Left lung (tissue), 10 donors: ENCODE measurements around the gene COPS6. TPM values are rescaled to one million over a fixed set of nuclear protein-coding genes. Genes with fewer than 3 reads are reported as not detected.
"Not testable (repeated sequence)": the region's sequence is repeated elsewhere in the genome, so short reads cannot be mapped to it uniquely, and the experiment has no call there.

Experiments
- ATAC-seq: fragments of 200-7000 bp; cut with Tn5 transposase; one replicate; pipeline ENCODE4 v1.9.1; 2020; ENCODE audit warnings: moderate library complexity
- DNase-seq, 4 donors: peaks; one replicate each; pipeline ENCODE4 v3.0.0-alpha.2; 2013 to 2020
- H3K27ac ChIP-seq, 2 donors: fragments of 200-600 bp; sonication (generic) in 1 of 2; one replicate each; pipeline versions ENCODE4 v1.5.0 to v1.8.0; 2020 to 2021
- H3K27me3 ChIP-seq, 2 donors: fragments of 200-600 bp; sonication (generic) in 1 of 2; one replicate each; pipeline versions ENCODE4 v1.5.0 to v1.8.0; 2020 to 2021
- H3K36me3 ChIP-seq, 2 donors: fragments of 200-600 bp; sonication (generic) in 1 of 2; one replicate each; pipeline versions ENCODE4 v1.5.0 to v1.8.0; 2020 to 2021
- H3K4me1 ChIP-seq, 2 donors: fragments of 200-600 bp; one replicate each; pipeline ENCODE4 v1.8.0; 2021
- H3K4me3 ChIP-seq, 2 donors: fragments of 200-600 bp; sonication (generic) in 1 of 2; one replicate each; pipeline versions ENCODE4 v1.5.0 to v1.8.0; 2020 to 2021; ENCODE audit warnings: mild to moderate bottlenecking in 1 of 2
- H3K9me3 ChIP-seq, 2 donors: fragments of 200-600 bp; sonication (generic) in 1 of 2; one replicate each; pipeline versions ENCODE4 v1.5.0 to v1.8.0; 2020 to 2021
- intact Hi-C, 2 donors: fragments of 100-400 bp; cut with DNase I; formaldehyde crosslinking; loops; one replicate each; pipeline versions ENCODE4 v1.11.2 to v1.14.2; 2022
- polyA plus RNA-seq, 6 donors: library from polyadenylated mRNA; unstranded; fragments of 120-200 nt; gene quantifications; one replicate each; pipeline ENCODE4 v1.2.1, GENCODE V29; 2013; ENCODE audit not compliant: insufficient read length in 6 of 6
- total RNA-seq, 2 donors: library from RNA; stranded (reverse); fragmentation: NEBNext Ultra II Directional; extraction: Animal tissue kit (Norgen Biotek cat#: 25700); gene quantifications; one replicate each; pipeline ENCODE4 v1.2.1, GENCODE V29; 2021
- TF ChIP-seq, protein P1 (sequence below), 2 donors: fragments of 200-600 bp; sonication (generic) in 1 of 2; IDR thresholded peaks; one replicate each; pipeline versions ENCODE4 v1.5.0 to v1.8.0; 2021; ENCODE audit warnings: antibody characterized with exemption in 2 of 2
- donor health status: DM: no; HTN: yes; CAD: no.
- donor health status: DM: no; HTN: no; CAD: no.

Gene COPS6
- total and polyA plus RNA-seq, 8 donors = 74.2 to 139 (median 114) TPM

DNA sequence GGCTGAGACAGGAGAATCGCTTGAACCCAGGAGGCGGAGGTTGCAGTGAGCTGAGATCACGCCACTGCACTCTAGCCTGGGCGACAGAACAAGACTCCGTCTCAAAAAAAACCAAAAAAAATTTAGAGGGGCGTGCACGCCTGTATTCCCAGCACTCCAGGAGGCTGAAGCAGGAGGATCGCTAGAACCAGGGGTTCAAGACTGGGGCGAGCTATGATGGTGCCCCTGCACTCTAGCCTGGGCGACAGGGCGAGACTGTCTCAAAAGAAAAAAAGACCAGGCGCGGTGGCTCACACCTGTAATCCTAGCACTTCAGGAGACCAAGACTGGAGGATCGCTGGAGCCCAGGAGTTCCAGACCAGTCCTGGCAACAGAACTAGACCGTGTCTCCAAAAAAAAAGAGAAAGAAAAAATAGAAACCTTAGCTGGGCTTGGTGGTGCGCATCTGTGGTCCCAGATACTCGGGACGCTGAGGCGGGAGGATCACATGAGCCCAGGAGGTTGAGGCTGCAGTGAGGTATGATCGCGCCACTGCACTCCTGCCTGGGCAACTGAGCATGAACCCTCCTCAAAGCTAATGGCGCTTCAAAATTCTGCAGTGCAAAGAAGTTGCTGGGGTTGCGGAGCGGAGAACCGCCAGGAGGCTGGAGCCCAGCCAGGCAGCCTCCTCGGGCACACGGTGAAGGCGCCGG, 37.6 kb downstream of the COPS6 start:
- peak overlapping the region; percentile 96 to 97 for H3K27ac ChIP-seq
- TF ChIP-seq, protein P1, sequence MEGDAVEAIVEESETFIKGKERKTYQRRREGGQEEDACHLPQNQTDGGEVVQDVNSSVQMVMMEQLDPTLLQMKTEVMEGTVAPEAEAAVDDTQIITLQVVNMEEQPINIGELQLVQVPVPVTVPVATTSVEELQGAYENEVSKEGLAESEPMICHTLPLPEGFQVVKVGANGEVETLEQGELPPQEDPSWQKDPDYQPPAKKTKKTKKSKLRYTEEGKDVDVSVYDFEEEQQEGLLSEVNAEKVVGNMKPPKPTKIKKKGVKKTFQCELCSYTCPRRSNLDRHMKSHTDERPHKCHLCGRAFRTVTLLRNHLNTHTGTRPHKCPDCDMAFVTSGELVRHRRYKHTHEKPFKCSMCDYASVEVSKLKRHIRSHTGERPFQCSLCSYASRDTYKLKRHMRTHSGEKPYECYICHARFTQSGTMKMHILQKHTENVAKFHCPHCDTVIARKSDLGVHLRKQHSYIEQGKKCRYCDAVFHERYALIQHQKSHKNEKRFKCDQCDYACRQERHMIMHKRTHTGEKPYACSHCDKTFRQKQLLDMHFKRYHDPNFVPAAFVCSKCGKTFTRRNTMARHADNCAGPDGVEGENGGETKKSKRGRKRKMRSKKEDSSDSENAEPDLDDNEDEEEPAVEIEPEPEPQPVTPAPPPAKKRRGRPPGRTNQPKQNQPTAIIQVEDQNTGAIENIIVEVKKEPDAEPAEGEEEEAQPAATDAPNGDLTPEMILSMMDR (IDR thresholded peaks at IDR 0.05) = no peak
- intact Hi-C loops = no loop called here
- no peaks in the 10 kb centered on the region for H3K27me3 ChIP-seq
- ATAC-seq (peak; percentile 55), DNase-seq (no peak)
- H3K4me3 ChIP-seq = peak overlapping the region; percentile 93 to 96
- no peaks in the 10 kb centered on the region for H3K9me3 ChIP-seq
- no peaks in the 10 kb centered on the region for H3K36me3 ChIP-seq
- peaks cover 5 to 37% of the 10 kb centered on the region in 2 donors for H3K4me1 ChIP-seq

DNA sequence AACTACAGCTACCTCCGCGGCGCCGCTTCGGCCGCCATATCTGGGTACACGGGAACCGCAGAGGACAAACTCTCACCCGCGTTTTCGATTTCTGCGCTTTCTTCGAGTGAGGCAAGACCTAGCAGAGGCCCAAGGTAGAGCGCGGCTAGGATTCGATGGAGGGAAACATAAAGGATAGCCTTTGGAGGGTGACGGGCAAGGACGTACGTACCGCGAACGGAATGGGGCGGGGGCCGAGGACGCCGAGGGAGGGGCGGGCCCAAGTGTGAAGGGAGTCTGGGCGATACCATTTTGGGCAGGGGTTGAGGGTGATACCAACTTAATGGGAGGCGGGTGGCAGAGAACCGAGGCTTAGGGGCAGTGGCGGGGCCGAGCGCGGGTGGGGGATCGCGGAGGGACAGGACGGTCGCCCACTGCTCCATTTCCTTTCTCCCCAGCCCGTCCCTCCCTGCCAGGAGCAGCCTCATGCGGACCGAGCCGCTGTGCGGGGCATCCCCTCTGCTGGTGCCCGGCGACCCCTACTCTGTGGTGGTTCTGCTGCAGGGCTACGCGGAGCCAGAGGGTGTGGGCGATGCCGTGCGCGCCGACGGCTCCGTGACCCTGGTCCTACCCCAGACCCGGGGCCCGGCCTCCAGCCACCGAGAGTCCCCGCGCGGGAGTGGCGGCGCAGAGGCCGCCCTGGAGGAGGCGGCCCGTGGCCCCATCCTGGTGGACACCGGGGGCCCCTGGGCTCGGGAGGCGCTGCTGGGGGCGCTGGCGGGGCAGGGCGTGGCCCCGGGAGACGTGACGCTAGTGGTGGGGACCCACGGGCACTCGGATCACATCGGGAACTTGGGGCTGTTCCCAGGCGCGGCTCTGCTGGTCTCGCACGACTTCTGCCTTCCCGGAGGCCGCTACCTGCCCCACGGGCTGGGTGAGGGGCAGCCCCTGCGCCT, 38.4 kb downstream of the COPS6 start, which contains the start of gene MBLAC1:
Gene MBLAC1, plus strand, starts transcription at position 37 of the 935 bp plus-strand sequence. Its CDS starts 429 bp downstream, at position 466.
- intact Hi-C loops = no loop called here
- H3K27ac ChIP-seq = peak within 1 kb of the TSS; percentile 96 to 97

DNA sequence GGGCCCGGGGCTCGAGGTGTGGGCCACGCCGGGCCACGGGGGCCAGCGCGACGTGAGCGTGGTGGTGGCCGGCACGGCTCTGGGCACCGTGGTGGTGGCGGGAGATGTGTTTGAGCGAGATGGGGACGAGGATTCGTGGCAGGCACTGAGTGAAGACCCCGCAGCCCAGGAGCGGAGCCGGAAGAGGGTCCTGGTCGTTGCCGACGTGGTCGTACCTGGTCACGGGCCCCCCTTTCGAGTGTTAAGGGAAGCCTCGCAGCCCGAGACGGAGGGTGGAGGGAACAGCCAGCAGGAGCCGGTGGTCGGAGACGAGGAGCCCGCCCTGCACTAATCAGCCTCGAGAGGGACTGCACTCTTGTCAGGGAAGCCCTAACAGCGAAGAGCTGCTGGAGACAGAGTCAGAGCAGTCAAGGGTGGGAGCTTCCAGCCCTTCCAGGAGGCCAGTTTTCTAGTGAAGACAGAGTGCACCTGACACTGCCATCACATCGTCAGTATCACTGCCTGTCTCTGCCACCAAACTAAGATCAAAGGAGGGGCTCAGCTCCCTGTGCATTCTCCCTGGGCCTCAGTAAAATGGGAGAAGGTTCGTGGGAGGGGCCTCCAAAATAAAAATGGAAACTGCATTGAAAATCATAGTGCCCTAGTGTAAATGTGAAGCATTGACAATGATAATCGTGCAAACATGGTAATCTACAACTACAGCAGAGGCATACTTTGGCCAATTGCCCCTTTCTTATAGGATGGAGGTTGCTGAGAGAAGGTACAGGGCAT, 39.3 kb downstream of the COPS6 start:
- ATAC-seq = peak; percentile 0

More for the DNA sequence above, 38.4 kb downstream of the COPS6 start, which contains the start of gene MBLAC1:
- TF ChIP-seq, protein P1 (IDR thresholded peaks at IDR 0.05) = no peak
- peak; percentile 91 to 95 (median 92) for DNase-seq
- peak within 1 kb of the TSS; percentile 93 to 96 for H3K4me3 ChIP-seq
- H3K4me1 ChIP-seq = peaks cover 5 to 39% of the 10 kb centered on the region in 2 donors
- H3K36me3 ChIP-seq = no peaks in the 10 kb centered on the region
- ATAC-seq = peak; percentile 96
- H3K27me3 ChIP-seq = no peaks in the 10 kb centered on the region
- H3K9me3 ChIP-seq = no peaks in the 10 kb centered on the region

DNA sequence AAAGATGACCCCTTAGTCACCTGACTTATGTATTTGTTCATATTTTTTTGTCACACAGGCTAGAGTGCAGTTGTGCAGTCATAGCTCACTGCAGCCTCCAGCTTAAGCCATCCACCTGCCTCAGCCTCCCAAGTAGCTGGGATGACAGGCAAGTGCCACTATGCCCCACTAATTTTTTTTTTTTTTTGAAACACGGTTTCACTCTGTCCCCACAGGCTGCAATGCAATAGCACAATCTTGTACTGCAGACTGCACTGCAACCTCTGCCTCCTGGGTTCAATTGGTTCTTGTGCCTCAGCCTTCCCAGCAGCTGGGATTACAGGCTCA, 39.8 kb downstream of the COPS6 start:
- Histone ChIP-seq H3K27ac (no peak overlapping the region), H3K27me3 (no peaks in the 10 kb centered on the region), H3K4me3 (no peak overlapping the region), H3K36me3 (no peaks in the 10 kb centered on the region), H3K4me1 (peaks cover 5 to 39% of the 10 kb centered on the region in 2 donors), H3K9me3 (no peaks in the 10 kb centered on the region)
- intact Hi-C loops = no loop called here
- DNase-seq (no peak), ATAC-seq (no peak)
- TF ChIP-seq, protein P1 (IDR thresholded peaks at IDR 0.05) = no peak

More for the DNA sequence above, 39.3 kb downstream of the COPS6 start:
- H3K4me1 ChIP-seq = peaks cover 5 to 39% of the 10 kb centered on the region in 2 donors
- no peaks in the 10 kb centered on the region for H3K9me3 ChIP-seq
- H3K27me3 ChIP-seq = no peaks in the 10 kb centered on the region
- H3K27ac ChIP-seq = peak overlapping the region; percentile 96 to 97
- TF ChIP-seq, protein P1 (IDR thresholded peaks at IDR 0.05) = no peak
- peak in 2 of 4 donors; percentile 18 to 39 for DNase-seq
- H3K4me3 ChIP-seq = peak overlapping the region; percentile 93 to 96
- intact Hi-C loops = no loop called here
- no peaks in the 10 kb centered on the region for H3K36me3 ChIP-seq

DNA sequence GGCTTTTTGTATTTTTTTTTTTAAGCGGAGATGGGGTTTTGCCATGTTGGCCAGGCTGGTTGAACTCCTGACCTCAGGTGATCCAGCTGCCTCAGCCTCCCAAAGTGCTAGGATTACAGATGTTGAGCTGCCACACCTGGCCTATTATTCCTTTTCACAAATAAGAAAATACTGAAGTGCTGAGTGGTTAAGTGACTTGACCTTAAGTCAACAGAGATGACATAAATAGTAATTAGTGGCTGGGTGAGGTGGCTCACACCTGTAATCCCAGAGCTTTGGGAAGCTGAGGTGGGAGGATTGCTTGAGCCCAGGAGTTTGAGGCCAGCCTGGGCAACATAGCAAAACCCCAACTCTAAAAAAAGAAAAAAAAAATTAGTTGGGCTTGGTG, 41.4 kb downstream of the COPS6 start:
- H3K36me3 ChIP-seq, DNase-seq, ATAC-seq, H3K4me3 ChIP-seq, H3K9me3 ChIP-seq, H3K27me3 ChIP-seq, intact Hi-C loops, H3K27ac ChIP-seq: not testable (repeated sequence)
- peaks cover 5 to 30% of the 10 kb centered on the region in 2 donors for H3K4me1 ChIP-seq
